ENCODE data around the gene IRX6. TPM values are rescaled to one million over a fixed set of nuclear protein-coding genes. Genes with fewer than 3 reads are reported as not detected.

The IRX6 gene
- total RNA-seq, 1 experiment from 2014 or later = not detected

DNA sequence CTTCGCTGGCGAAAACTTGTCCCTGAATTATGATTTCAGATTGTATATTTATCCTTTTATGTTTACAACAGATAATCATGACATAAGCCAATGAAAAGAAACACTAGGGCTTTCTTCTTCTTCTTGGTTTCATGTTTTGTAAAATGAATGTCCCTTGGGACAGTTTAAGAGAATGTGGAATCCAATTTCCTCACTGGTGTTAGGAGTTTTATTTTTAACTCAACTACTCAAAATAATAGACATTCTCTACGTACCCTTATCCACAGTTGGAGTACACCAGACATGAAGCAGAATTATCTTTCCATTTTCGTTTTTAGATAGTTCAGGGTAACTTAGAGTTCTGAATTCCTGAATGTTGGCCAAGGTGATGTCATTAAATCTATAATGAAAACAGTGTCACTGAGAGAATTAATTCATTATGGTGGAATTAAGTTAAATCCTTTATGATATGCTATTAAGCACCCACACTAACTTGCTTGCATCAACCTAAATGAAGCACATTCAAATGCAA lies 43.4 kb downstream of the IRX6 start:
- no peak for DNase-seq
- Histone ChIP-seq H3K36me3 (replicated peaks; ENCODE audit: control insufficient read depth, insufficient read depth, low read length) (no peaks in the 10 kb centered on the region), H3K27me3 (ENCODE audit: control insufficient read depth, insufficient read depth, low read length) (no peaks in the 10 kb centered on the region; the same call in 1 of the 2 replicates), H3K4me3 (ENCODE audit: insufficient read depth, low read depth, low read length) (no peak overlapping the region)

DNA sequence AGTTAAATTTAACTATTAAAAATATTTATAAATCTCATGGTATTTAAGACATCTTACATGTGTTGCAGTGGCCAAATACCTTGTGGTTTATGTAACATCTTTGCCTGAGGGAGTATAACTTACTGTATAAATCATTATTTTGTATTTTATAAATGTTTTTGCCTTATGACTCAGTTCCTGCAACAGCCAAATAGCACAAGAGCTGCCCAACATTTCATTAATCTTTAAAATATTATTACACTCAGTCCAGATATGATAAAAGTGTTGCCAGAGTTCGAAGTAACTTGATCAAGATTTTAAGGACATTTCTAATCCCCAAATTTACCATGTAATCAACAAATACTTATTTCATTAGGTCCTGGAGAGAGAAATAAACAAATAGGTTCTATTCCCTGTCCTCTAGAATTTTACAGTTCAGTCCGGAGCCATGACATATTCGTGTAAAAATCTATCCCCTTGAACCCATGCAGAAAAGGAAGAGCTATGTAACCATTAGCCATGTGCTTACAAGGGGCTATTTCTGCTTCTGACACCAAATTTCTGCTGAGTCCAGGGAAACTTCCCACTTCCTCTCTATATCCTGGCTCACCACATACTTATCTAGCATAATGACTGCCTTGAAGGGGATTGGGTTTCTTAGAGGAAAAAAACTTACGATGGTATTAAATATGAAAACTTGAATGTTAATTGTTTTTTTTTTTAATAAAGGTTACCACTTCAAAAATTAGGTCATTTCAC lies 44.0 kb downstream of the IRX6 start:
- Histone ChIP-seq H3K4me3 (ENCODE audit: insufficient read depth, low read depth, low read length) (no peak overlapping the region), H3K27me3 (ENCODE audit: control insufficient read depth, insufficient read depth, low read length) (no peaks in the 10 kb centered on the region; the same call in 1 of the 2 replicates), H3K36me3 (replicated peaks; ENCODE audit: control insufficient read depth, insufficient read depth, low read length) (no peaks in the 10 kb centered on the region)
- DNase-seq = no peak

DNA sequence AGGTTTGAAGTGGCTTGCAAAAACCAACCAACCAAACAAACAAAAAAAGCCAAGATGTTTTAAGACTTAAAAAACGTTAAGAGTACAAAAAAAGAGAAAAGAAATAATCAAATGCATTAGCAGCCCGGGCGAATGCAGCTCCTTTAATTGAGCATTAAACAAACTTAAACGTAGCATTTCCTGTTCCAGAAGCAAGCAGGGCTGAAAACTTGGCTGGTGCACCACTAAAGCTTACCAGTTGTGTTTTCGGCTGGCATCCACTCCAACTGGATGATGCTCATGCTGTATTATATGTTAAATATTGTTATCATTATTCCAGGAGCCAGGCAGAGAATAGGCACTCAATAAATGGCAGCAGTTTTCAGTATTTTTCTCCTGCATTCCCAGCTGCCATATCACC lies 45.1 kb downstream of the IRX6 start:
- no peak for DNase-seq
- Histone ChIP-seq H3K4me3 (ENCODE audit: insufficient read depth, low read depth, low read length) (no peak overlapping the region), H3K27me3 (ENCODE audit: control insufficient read depth, insufficient read depth, low read length) (no peaks in the 10 kb centered on the region; the same call in 1 of the 2 replicates), H3K36me3 (replicated peaks; ENCODE audit: control insufficient read depth, insufficient read depth, low read length) (no peaks in the 10 kb centered on the region)

DNA sequence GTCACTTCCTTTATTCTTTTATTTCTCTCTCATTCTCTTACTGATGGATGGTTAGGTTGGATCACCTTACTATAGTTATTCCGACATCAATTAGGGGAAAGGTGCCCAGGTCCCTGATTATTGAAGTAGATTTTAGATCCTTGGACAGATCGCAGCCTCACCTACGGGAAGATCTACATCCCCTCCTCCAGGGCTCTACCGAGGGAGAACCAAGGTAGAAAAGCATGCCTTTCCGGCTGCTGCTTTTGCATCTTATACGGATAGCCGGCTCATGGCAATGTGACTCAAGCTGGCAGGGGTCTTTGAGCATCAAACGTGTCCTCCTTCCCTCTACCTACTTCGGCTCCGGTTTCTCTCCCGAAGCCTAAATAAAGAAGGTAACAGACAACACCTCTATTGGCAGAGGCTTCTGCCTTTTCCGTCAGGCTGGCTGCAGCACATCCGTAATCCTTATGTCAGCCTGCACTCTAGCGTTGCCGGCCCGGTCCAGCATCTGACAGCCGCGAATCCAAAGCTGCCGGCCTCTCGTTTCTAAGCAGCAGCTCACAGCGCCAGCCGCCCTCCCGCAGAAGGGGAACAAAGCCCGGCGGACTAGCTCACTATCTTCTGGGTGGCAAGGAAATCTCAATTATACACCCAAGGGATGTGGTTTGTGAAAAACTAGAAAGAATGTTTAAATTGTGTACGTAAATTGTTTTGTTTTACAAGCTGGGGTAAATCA lies 46.9 kb downstream of the IRX6 start:
- peak; percentile 66 for DNase-seq
- H3K27me3 ChIP-seq (ENCODE audit: control insufficient read depth, insufficient read depth, low read length) = no peaks in the 10 kb centered on the region; the same call in 1 of the 2 replicates
- H3K4me3 ChIP-seq (ENCODE audit: insufficient read depth, low read depth, low read length) = no peak overlapping the region
- no peaks in the 10 kb centered on the region for H3K36me3 ChIP-seq (replicated peaks; ENCODE audit: control insufficient read depth, insufficient read depth, low read length)

DNA sequence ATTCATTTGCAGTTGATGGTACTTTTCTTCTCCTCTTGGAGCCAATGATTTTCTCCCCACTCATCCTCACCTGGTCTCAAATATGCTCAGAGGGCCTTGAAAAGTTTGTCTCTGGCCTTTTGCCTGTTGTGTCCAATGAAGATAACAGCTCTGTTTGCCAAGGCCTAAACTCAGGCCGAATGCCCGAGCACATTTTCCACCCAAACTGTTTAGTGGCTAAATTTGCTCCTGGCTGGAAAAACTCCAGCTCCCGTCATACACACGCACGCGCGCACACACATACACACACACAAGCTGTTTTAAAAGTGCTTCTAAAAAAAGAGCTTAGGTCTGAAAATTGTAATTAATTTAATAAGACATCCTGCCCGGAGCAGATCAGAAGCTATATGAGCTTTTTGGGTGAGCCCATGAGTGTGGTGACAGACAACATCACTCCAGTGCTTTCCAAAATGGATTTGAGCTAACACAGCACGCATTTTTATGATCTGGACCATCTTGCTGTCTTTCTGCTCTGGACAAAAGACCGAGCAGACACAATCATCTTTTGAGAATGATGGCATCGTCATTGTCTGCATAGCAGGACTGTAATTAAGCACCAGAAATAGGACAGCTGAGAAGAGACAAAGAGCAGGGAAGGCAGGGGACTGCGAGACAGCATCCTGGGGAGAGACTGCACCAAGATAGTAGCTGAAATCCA lies 48.9 kb downstream of the IRX6 start:
- Histone ChIP-seq H3K27me3 (ENCODE audit: control insufficient read depth, insufficient read depth, low read length) (no peaks in the 10 kb centered on the region; the same call in 1 of the 2 replicates), H3K36me3 (replicated peaks; ENCODE audit: control insufficient read depth, insufficient read depth, low read length) (no peaks in the 10 kb centered on the region), H3K4me3 (ENCODE audit: insufficient read depth, low read depth, low read length) (no peak overlapping the region)
- DNase-seq = no peak

DNA sequence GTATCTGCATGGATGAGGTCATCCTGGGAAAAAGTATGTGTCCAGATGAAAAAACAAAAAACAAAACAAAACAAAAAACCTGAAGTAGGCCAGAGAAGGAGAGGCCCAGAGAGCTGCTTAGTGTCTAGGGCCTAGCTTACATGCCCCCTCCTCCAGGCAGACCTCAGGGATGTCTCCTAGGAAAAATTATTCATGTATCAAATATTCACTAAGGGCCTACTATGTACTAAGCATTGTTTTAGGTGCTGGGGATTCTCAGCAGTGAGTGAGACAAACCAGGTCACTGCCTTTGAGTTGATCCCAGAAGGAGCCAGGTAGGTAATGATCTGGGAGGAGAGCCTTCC lies 49.5 kb downstream of the IRX6 start:
- Histone ChIP-seq H3K4me3 (ENCODE audit: insufficient read depth, low read depth, low read length) (no peak overlapping the region), H3K27me3 (ENCODE audit: control insufficient read depth, insufficient read depth, low read length) (no peaks in the 10 kb centered on the region; the same call in 1 of the 2 replicates), H3K36me3 (replicated peaks; ENCODE audit: control insufficient read depth, insufficient read depth, low read length) (no peaks in the 10 kb centered on the region)
- DNase-seq = no peak

DNA sequence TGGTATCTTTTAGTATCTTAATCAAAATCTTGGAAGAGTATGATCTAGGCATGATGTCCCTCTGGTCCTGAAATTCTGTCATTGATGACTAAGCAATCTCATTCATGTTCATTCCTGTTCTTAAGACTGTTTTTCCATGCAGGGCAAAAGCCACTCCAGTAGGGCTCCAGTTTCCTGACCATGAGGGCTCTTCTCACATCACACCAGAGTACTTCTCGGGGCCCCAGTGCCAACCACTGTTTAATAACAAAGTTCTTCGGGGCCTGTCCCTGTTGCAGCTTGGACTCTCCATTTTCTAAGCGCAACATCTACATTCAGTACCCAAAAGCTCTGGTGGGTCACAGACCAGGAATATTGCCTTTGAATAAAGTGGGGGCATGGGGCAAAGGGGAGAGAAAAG lies 52.0 kb downstream of the IRX6 start:
- no peaks in the 10 kb centered on the region for H3K27me3 ChIP-seq (ENCODE audit: control insufficient read depth, insufficient read depth, low read length)
- H3K4me3 ChIP-seq (ENCODE audit: insufficient read depth, low read depth, low read length) = no peak overlapping the region
- no peaks in the 10 kb centered on the region for H3K36me3 ChIP-seq (replicated peaks; ENCODE audit: control insufficient read depth, insufficient read depth, low read length)
- no peak for DNase-seq

DNA sequence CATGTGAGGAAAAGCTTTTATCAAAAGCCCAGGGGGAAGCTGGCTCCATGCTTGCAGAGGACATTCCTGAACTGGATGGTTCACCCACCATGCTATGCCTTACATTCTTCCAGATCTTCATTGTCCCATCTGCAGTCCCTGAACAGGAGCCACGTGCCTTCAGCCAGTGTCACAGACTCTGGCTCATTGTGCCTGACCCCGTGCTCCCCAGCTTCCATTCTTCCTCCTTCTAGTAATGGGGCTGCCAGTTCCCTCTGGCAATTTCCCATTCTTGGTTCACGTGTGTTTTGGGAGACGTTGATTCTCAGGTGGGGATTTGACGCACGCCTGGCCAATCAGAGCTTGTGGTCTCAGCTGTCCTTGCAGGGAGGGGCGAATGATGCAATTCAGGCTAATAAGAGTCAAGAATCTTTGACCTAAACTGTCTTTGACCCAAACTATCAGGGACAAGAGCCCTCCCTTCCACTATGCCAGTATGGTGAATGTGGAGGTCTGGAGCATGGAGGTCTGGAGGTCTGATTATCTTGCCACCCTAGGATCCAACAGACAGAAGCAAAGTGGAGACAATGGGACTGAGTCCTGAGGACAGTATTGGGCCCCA lies 52.7 kb downstream of the IRX6 start:
- Histone ChIP-seq H3K4me3 (ENCODE audit: insufficient read depth, low read depth, low read length) (no peak overlapping the region), H3K36me3 (replicated peaks; ENCODE audit: control insufficient read depth, insufficient read depth, low read length) (no peaks in the 10 kb centered on the region), H3K27me3 (ENCODE audit: control insufficient read depth, insufficient read depth, low read length) (no peaks in the 10 kb centered on the region)
- DNase-seq = no peak

DNA sequence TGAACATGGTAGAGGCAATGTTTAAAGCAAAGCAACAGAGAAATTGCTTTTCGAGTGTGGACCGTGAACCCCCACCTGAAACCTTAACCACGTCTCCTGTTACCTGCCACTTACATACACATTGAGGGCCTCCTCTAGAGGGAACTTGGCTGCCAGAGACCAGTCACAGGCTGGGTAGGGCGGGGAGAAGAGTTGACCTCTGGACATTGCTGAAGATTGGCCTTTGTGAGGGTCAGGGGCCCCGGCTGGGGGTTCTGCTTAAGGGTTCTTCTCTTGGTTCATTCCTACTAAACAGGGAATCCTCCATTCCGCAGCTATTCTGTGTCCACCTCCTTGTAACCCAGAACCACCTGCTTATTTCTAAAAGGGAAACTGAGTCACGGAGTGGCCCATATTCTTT lies 53.8 kb downstream of the IRX6 start:
- DNase-seq = no peak
- Histone ChIP-seq H3K36me3 (replicated peaks; ENCODE audit: control insufficient read depth, insufficient read depth, low read length) (no peaks in the 10 kb centered on the region), H3K27me3 (ENCODE audit: control insufficient read depth, insufficient read depth, low read length) (no peaks in the 10 kb centered on the region), H3K4me3 (ENCODE audit: insufficient read depth, low read depth, low read length) (no peak overlapping the region)

DNA sequence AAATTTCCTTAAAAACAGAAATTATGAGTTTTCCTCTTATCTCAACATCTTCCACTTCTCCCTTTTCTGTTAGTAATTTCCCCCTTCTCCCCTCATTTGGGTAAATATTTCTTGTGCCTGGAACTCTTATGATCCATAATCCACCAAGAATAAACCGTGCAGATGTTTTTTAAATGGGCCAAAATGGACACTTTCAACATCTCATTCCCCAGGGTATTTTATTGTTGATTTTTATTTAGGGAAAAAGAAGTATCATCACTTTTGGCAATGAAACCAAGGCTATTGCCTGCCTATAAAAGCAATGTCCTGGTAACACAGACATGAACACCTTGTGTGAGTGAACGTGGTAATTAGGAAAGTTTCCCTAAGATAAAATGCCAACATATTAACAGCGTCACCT lies 54.6 kb downstream of the IRX6 start:
- Histone ChIP-seq H3K4me3 (ENCODE audit: insufficient read depth, low read depth, low read length) (no peak overlapping the region), H3K27me3 (ENCODE audit: control insufficient read depth, insufficient read depth, low read length) (no peaks in the 10 kb centered on the region), H3K36me3 (replicated peaks; ENCODE audit: control insufficient read depth, insufficient read depth, low read length) (no peaks in the 10 kb centered on the region)
- no peak for DNase-seq

DNA sequence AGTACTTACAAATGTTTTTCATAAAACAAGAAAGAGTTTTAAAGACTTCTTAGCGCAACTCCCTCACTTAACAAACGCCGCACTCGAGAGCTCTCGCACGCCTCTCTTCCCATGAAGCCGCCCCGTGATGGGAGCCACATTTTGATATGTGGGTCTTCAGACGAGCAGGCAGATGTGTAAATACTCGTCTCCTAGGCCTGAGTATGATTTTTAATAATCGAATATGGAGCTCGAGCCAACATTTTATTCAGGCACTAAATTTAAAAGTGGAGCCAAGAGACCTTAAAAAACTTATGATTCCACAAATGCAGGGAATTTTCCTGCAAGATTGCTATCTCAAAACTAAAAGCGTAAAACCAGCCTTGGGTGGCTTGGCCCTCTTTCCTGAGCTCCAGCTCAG lies 55.4 kb downstream of the IRX6 start:
- Histone ChIP-seq H3K36me3 (replicated peaks; ENCODE audit: control insufficient read depth, insufficient read depth, low read length) (no peaks in the 10 kb centered on the region), H3K4me3 (ENCODE audit: insufficient read depth, low read depth, low read length) (no peak overlapping the region), H3K27me3 (ENCODE audit: control insufficient read depth, insufficient read depth, low read length) (no peaks in the 10 kb centered on the region)
- no peak for DNase-seq

DNA sequence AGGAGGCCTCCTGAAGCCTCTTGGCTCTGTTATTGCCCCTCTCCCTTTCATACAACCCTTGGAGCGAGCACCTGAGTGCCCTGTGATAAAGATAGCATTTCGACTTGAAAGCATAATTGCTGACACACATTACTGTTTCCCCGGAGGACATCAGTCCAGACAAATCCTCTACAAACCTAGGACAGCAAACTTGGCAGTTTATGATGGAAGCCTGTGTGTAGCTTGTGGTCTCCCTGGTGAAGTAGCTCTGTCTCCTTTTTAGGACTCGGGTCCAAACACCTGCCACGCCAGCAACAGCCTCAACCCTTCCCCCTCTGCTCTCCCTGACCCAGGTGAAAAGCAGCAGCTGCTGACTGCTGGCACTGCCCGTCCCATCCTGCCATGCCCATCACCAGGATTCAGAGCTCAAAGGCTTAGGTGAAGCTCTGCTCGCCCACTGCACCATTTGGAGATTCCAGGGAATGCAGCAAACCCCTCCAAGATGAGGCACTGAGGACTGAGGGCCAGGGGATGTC lies 55.9 kb downstream of the IRX6 start:
- no peaks in the 10 kb centered on the region for H3K27me3 ChIP-seq (ENCODE audit: control insufficient read depth, insufficient read depth, low read length)
- H3K36me3 ChIP-seq (replicated peaks; ENCODE audit: control insufficient read depth, insufficient read depth, low read length) = no peaks in the 10 kb centered on the region
- no peak overlapping the region for H3K4me3 ChIP-seq (ENCODE audit: insufficient read depth, low read depth, low read length)
- no peak for DNase-seq

Data from H7 (cell line).